Measurements from ENCODE around the gene CORO7.

CORO7 gene

GRCh38 chr16:4328782-4329775 is 87.3 kb downstream of the CORO7 start:
- Histone ChIP-seq H3K4me3 (ENCODE audit: low read length) (no peak overlapping the region), H3K36me3 (ENCODE audit: control insufficient read depth, insufficient read depth, low read length) (no peaks in the 10 kb centered on the region), H3K9ac (ENCODE audit: low read length) (no peak overlapping the region), H3K9me3 (ENCODE audit: control insufficient read depth, low read length) (no peaks in the 10 kb centered on the region), H3K4me1 (ENCODE audit: control insufficient read depth, insufficient read depth, low read length) (peaks cover 33% of the 10 kb centered on the region), H3K27me3 (ENCODE audit: control insufficient read depth, insufficient read depth, low read length) (no peaks in the 10 kb centered on the region)

GRCh38 chr16:4328046-4328781 is 88.2 kb downstream of the CORO7 start:
- Histone ChIP-seq H3K27me3 (ENCODE audit: control insufficient read depth, insufficient read depth, low read length) (no peaks in the 10 kb centered on the region), H3K9ac (ENCODE audit: low read length) (peak overlapping the region; percentile 53), H3K4me1 (ENCODE audit: control insufficient read depth, insufficient read depth, low read length) (peaks cover 41% of the 10 kb centered on the region), H3K36me3 (ENCODE audit: control insufficient read depth, insufficient read depth, low read length) (no peaks in the 10 kb centered on the region), H3K9me3 (ENCODE audit: control insufficient read depth, low read length) (no peaks in the 10 kb centered on the region), H3K4me3 (ENCODE audit: low read length) (no peak overlapping the region)

- H3K4me3 ChIP-seq (ENCODE audit: low read length) = no peak overlapping the region
- H3K27me3 ChIP-seq (ENCODE audit: control insufficient read depth, insufficient read depth, low read length) = no peaks in the 10 kb centered on the region
- H3K4me1 ChIP-seq (ENCODE audit: control insufficient read depth, insufficient read depth, low read length) = peaks cover 41% of the 10 kb centered on the region
- peak overlapping the region; percentile 53 for H3K9ac ChIP-seq (ENCODE audit: low read length)
- no peaks in the 10 kb centered on the region for H3K36me3 ChIP-seq (ENCODE audit: control insufficient read depth, insufficient read depth, low read length)
- H3K9me3 ChIP-seq (ENCODE audit: control insufficient read depth, low read length) = no peaks in the 10 kb centered on the region
These were observed 88.9 kb downstream of the CORO7 start for GRCh38 chr16:4327386-4328045.

- peaks cover 47% of the 10 kb centered on the region for H3K4me1 ChIP-seq (ENCODE audit: control insufficient read depth, insufficient read depth, low read length)
- H3K9me3 ChIP-seq (ENCODE audit: control insufficient read depth, low read length) = no peaks in the 10 kb centered on the region
- H3K36me3 ChIP-seq (ENCODE audit: control insufficient read depth, insufficient read depth, low read length) = no peaks in the 10 kb centered on the region
- no peaks in the 10 kb centered on the region for H3K27me3 ChIP-seq (ENCODE audit: control insufficient read depth, insufficient read depth, low read length)
- H3K9ac ChIP-seq (ENCODE audit: low read length) = peak overlapping the region; percentile 28
- H3K4me3 ChIP-seq (ENCODE audit: low read length) = no peak overlapping the region
These were observed 91.1 kb downstream of the CORO7 start for GRCh38 chr16:4325253-4325758.

- H3K27me3 ChIP-seq (ENCODE audit: control insufficient read depth, insufficient read depth, low read length) = no peaks in the 10 kb centered on the region
- no peaks in the 10 kb centered on the region for H3K9me3 ChIP-seq (ENCODE audit: control insufficient read depth, low read length)
- peak overlapping the region; percentile 28 for H3K9ac ChIP-seq (ENCODE audit: low read length)
- H3K36me3 ChIP-seq (ENCODE audit: control insufficient read depth, insufficient read depth, low read length) = no peaks in the 10 kb centered on the region
- peaks cover 49% of the 10 kb centered on the region for H3K4me1 ChIP-seq (ENCODE audit: control insufficient read depth, insufficient read depth, low read length)
- no peak overlapping the region for H3K4me3 ChIP-seq (ENCODE audit: low read length)
These were observed 91.7 kb downstream of the CORO7 start for GRCh38 chr16:4324492-4325252.

- peaks cover 5% of the 10 kb centered on the region for H3K27me3 ChIP-seq (ENCODE audit: control insufficient read depth, insufficient read depth, low read length)
- no peaks in the 10 kb centered on the region for H3K36me3 ChIP-seq (ENCODE audit: control insufficient read depth, insufficient read depth, low read length)
- H3K4me3 ChIP-seq (ENCODE audit: low read length) = no peak overlapping the region
- peak overlapping the region; percentile 28 for H3K9ac ChIP-seq (ENCODE audit: low read length)
- no peaks in the 10 kb centered on the region for H3K9me3 ChIP-seq (ENCODE audit: control insufficient read depth, low read length)
- H3K4me1 ChIP-seq (ENCODE audit: control insufficient read depth, insufficient read depth, low read length) = peaks cover 49% of the 10 kb centered on the region
These were observed 92.4 kb downstream of the CORO7 start for GRCh38 chr16:4323845-4324488.

GRCh38 chr16:4323071-4323844 is 93.1 kb downstream of the CORO7 start:
- Histone ChIP-seq H3K4me3 (ENCODE audit: low read length) (no peak overlapping the region), H3K36me3 (ENCODE audit: control insufficient read depth, insufficient read depth, low read length) (no peaks in the 10 kb centered on the region), H3K27me3 (ENCODE audit: control insufficient read depth, insufficient read depth, low read length) (peaks cover 10% of the 10 kb centered on the region), H3K4me1 (ENCODE audit: control insufficient read depth, insufficient read depth, low read length) (peaks cover 43% of the 10 kb centered on the region), H3K9ac (ENCODE audit: low read length) (no peak overlapping the region), H3K9me3 (ENCODE audit: control insufficient read depth, low read length) (no peaks in the 10 kb centered on the region)

- H3K9me3 ChIP-seq (ENCODE audit: control insufficient read depth, low read length) = no peaks in the 10 kb centered on the region
- H3K27me3 ChIP-seq (ENCODE audit: control insufficient read depth, insufficient read depth, low read length) = peaks cover 10% of the 10 kb centered on the region
- H3K4me3 ChIP-seq (ENCODE audit: low read length) = no peak overlapping the region
- H3K9ac ChIP-seq (ENCODE audit: low read length) = no peak overlapping the region
- H3K36me3 ChIP-seq (ENCODE audit: control insufficient read depth, insufficient read depth, low read length) = no peaks in the 10 kb centered on the region
- peaks cover 39% of the 10 kb centered on the region for H3K4me1 ChIP-seq (ENCODE audit: control insufficient read depth, insufficient read depth, low read length)
These were observed 94.0 kb downstream of the CORO7 start for GRCh38 chr16:4322121-4323052.

- Histone ChIP-seq H3K9me3 (ENCODE audit: control insufficient read depth, low read length) (no peaks in the 10 kb centered on the region), H3K9ac (ENCODE audit: low read length) (no peak overlapping the region), H3K4me1 (ENCODE audit: control insufficient read depth, insufficient read depth, low read length) (peaks cover 44% of the 10 kb centered on the region), H3K4me3 (ENCODE audit: low read length) (no peak overlapping the region), H3K27me3 (ENCODE audit: control insufficient read depth, insufficient read depth, low read length) (peaks cover 19% of the 10 kb centered on the region), H3K36me3 (ENCODE audit: control insufficient read depth, insufficient read depth, low read length) (no peaks in the 10 kb centered on the region)
These were observed 94.9 kb downstream of the CORO7 start for GRCh38 chr16:4321286-4322120.

Measured in mucosa of stomach (tissue), 1 donor.